IPS-15b (cell line): ENCODE data around the gene GAL3ST3.

ENCODE experiments used
- H3K27me3 ChIP-seq: one replicate; pipeline ENCODE4 v1.6.1; 2013; ENCODE audit warnings: low read length; ENCODE audit not compliant: control insufficient read depth, insufficient read depth
- H3K36me3 ChIP-seq: one replicate; pipeline ENCODE4 v1.6.1; 2013; ENCODE audit warnings: low read length; ENCODE audit not compliant: control insufficient read depth, insufficient read depth
- H3K4me1 ChIP-seq: one replicate; pipeline ENCODE4 v1.6.1; 2013; ENCODE audit warnings: mild to moderate bottlenecking, low read length; ENCODE audit not compliant: control insufficient read depth, insufficient read depth
- H3K4me3 ChIP-seq: one replicate; pipeline ENCODE4 v1.5.1; 2013; ENCODE audit warnings: low read depth, low read length
- H3K9ac ChIP-seq: one replicate; pipeline ENCODE4 v1.6.1; 2013; ENCODE audit warnings: low read depth, mild to moderate bottlenecking, low read length
- H3K9me3 ChIP-seq: one replicate; pipeline ENCODE4 v1.6.1; 2013; ENCODE audit warnings: mild to moderate bottlenecking, low read length; ENCODE audit not compliant: control insufficient read depth, insufficient read depth

The GAL3ST3 gene

DNA sequence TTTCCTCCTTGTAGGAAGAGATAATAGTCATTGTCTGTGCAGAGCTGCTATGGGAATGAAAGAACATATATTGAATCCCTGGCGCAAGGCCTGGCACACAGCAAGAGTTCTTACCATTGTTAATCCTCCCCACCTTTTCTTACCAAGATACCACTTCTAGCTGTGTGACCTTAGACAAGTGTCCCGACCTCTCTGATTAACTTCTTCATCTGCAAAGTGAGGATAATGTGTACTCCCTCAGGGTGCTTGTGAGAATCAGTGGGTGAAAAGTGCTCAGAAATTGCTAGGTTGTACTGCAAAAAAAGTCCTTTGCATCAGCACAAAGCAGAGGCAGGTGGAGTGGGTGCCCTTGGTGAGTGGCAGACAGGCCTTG is 40.9 kb downstream of the GAL3ST3 start:
- no peaks in the 10 kb centered on the region for H3K9me3 ChIP-seq

DNA sequence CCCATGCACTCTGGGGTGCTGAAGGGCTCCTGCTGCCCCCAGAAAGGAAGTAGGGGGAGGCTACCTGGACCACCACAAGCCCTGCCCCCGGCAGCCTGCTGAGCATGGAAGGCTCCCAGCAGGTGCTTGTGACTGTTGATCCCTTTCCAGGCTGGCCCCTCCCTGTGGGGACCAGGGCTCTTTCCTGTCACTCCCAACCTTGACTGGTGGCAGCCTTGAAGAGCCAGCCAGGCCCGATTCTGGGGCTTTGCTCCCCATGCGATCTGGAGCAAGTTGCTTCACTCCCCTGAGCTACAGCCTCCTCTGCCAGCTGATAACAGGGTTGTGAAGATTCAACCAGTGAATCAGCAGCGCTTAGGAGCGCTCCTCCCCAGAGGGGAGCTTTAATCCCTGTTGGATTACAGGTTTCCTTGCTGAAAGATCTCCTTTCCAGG is 41.7 kb downstream of the GAL3ST3 start:
- Histone ChIP-seq H3K27me3 (peaks cover 6% of the 10 kb centered on the region), H3K4me1 (peaks cover 6% of the 10 kb centered on the region), H3K4me3 (no peak overlapping the region), H3K36me3 (peaks cover 2% of the 10 kb centered on the region), H3K9me3 (no peaks in the 10 kb centered on the region), H3K9ac (peak overlapping the region; percentile 65)

More for the DNA sequence above, 40.9 kb downstream of the GAL3ST3 start:
- Histone ChIP-seq H3K27me3 (peaks cover 10% of the 10 kb centered on the region), H3K4me3 (no peak overlapping the region), H3K4me1 (peaks cover 6% of the 10 kb centered on the region), H3K9ac (peak overlapping the region; percentile 37), H3K36me3 (peaks cover 2% of the 10 kb centered on the region)

DNA sequence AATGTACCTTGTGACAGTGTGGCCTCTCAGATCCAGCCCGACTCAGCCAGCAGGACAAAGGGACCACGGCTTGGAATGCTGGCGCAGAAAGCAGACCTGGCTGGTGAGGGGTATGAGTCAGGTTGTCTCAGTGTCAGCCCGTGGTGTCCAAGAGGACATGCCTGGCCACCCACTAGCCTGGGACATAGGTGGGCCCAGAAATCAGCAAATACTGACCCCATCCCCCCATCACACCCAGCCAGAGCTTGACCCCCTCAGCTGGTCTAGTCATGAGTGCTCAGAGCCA is 42.1 kb downstream of the GAL3ST3 start:
- H3K4me1 ChIP-seq = peaks cover 6% of the 10 kb centered on the region
- no peaks in the 10 kb centered on the region for H3K9me3 ChIP-seq
- H3K4me3 ChIP-seq = no peak overlapping the region
- H3K9ac ChIP-seq = peak overlapping the region; percentile 65
- H3K27me3 ChIP-seq = peaks cover 5% of the 10 kb centered on the region
- H3K36me3 ChIP-seq = peaks cover 2% of the 10 kb centered on the region

DNA sequence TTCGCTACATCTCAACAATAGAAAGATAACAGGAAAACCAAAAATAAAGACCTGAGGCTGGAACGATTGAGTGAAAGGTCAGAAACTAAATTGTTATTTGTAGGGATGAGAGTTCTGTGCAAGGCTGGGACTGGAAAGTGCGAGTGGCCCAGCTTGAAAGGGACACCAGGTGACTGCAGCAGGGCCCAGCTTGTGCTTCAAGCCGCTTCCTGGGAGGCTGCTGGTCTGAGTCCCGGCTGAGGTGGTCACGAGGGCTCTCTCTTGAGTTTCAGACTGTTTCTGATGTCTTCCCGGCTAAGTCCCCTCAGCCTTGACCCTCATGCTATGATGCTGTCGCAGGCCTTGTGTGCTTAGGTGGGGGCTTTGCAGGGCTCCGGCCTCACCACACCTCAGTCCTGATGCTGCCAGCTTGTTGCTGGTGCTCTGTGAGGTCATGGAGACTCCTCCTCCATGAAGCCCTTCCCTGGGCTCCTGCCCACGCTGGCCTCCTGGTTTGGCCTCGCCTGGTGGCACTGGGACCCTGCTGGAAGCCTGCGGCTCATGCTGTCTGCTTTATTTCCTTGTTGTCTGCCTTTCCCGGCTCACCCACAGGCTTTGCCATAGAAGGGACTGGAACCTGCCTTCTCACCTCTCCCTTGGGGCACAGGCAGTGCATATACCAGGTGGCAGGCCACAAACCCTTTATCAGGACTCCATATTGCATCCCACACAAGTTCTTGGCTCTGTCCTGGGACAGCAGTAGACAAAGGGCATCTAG is 42.6 kb downstream of the GAL3ST3 start:
- H3K36me3 ChIP-seq = peaks cover 2% of the 10 kb centered on the region
- H3K27me3 ChIP-seq = peaks cover 2% of the 10 kb centered on the region
- peak overlapping the region; percentile 65 for H3K9ac ChIP-seq
- H3K4me3 ChIP-seq = no peak overlapping the region
- H3K9me3 ChIP-seq = no peaks in the 10 kb centered on the region
- H3K4me1 ChIP-seq = peaks cover 6% of the 10 kb centered on the region

DNA sequence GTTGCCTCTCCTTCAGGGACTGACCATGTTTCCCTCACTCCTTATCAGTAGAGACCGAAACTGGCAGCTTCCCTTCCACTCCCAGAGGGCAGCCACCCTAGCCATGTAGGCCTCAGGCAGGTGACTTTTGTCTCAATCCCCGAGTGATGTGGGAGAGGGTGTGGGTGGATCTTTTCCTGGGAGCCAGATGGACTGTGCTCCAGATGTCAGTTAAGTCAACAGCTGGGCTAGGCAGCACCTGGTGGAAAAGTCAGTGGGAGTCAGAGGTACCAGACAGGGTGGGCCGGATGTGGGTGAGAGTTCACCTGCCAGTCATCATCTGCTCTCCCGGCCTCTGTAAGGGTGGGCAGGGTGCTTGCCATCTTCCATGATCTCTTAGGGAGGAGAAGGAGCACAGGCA is 44.8 kb downstream of the GAL3ST3 start:
- no peak overlapping the region for H3K9ac ChIP-seq
- H3K9me3 ChIP-seq = no peaks in the 10 kb centered on the region
- H3K36me3 ChIP-seq = peaks cover 15% of the 10 kb centered on the region
- no peak overlapping the region for H3K4me3 ChIP-seq
- H3K4me1 ChIP-seq = peaks cover 6% of the 10 kb centered on the region
- no peaks in the 10 kb centered on the region for H3K27me3 ChIP-seq

GRCh38 chr11:66003291-66003690 is 45.7 kb downstream of the GAL3ST3 start:
- H3K27me3 ChIP-seq = no peaks in the 10 kb centered on the region
- H3K4me3 ChIP-seq = peak overlapping the region; percentile 85
- peak overlapping the region; percentile 95 for H3K9ac ChIP-seq
- H3K9me3 ChIP-seq = no peaks in the 10 kb centered on the region
- H3K4me1 ChIP-seq = peaks cover 6% of the 10 kb centered on the region
- peaks cover 24% of the 10 kb centered on the region for H3K36me3 ChIP-seq

DNA sequence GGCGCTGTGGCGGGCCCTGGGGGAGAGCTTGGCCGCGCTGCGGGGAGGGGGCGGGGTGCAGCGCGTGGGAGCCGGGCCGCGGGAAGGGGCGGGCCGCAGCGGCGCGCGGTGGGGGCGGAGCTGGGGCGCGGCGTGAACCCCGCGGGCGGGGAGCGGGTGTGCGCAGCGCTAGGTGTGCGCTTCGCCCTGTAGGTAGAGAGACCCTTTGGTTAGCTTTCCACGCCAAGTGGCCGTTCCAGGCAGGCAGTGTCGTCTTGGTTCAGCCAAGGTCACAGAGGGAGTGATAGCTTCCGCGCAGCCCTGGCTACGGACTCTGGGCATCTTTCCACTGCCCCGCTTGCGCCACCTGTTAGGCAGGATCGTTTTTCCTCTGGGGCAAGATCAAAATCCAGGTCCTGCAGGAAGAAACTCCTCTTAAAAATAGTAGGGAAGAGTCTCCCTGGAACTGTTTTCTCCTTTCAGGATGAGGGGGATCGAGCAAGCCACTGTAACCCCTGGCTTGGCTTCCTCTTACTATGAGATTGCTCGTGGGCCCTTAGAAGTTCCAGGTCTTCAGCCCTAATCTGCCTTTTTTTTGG is 46.2 kb downstream of the GAL3ST3 start:
- Histone ChIP-seq H3K27me3 (no peaks in the 10 kb centered on the region), H3K4me1 (peaks cover 6% of the 10 kb centered on the region), H3K4me3 (peak overlapping the region; percentile 85), H3K9ac (peak overlapping the region; percentile 95), H3K9me3 (no peaks in the 10 kb centered on the region), H3K36me3 (peaks cover 29% of the 10 kb centered on the region)

GRCh38 chr11:66001942-66002647 is 46.9 kb downstream of the GAL3ST3 start, which contains the start of the genes BANF1 and EIF1AD:
Gene BANF1, plus strand, starts transcription at chr11:66002503. Its CDS starts 748 bp downstream, at chr11:66003251.
Gene EIF1AD, minus strand, starts transcription at chr11:66002157. Its CDS starts 1,768 bp downstream, at chr11:66000389.
- Histone ChIP-seq H3K27me3 (no peaks in the 10 kb centered on the region), H3K9me3 (no peaks in the 10 kb centered on the region), H3K4me1 (peaks cover 5% of the 10 kb centered on the region), H3K4me3 (peak within 1 kb of the TSS; percentile 85), H3K36me3 (peaks cover 35% of the 10 kb centered on the region), H3K9ac (peak within 1 kb of the TSS; percentile 95)

DNA sequence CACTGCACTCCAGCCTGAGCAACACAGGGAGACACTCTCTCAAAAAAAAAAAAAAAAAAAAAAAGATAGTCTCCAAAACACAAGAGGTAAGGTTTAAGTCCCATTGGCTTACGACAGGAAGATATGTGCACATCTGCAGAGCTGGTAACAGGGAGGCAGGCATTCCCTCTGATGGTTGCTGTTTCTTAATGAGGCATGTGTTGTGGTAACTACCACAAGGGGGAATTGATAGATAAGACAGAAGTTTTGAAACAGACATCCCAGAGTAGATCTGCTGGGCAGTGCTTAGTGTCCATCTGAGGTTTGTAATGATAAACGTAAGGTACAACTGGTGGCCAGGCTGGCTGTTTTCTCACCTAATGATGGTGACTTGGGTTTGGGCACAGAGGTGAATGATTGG is 51.7 kb downstream of the GAL3ST3 start:
- Histone ChIP-seq H3K4me1 (no peaks in the 10 kb centered on the region), H3K36me3 (peaks cover 33% of the 10 kb centered on the region), H3K27me3 (no peaks in the 10 kb centered on the region), H3K4me3 (no peak overlapping the region), H3K9ac (no peak overlapping the region), H3K9me3 (no peaks in the 10 kb centered on the region)

DNA sequence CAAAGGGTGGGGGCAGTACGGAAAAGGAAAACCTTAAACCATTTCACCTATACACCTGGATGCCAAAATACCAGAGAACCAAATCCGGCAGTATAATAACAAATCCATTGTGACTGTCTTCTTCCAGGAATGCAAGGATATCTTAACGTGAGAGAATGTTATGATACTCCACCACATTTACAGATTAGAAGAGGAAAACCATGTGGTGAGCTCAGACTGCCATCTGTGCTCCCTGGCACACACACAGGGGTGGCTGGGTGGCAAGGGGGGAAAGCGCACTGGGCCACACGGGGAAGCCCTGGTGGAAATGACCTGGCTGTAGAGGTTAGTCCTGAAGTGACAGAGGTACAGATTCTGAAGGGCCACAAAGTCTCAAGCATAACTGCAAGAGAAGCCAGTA is 56.9 kb downstream of the GAL3ST3 start:
- H3K9ac ChIP-seq = no peak overlapping the region
- no peaks in the 10 kb centered on the region for H3K27me3 ChIP-seq
- no peaks in the 10 kb centered on the region for H3K9me3 ChIP-seq
- H3K36me3 ChIP-seq = peaks cover 4% of the 10 kb centered on the region
- H3K4me3 ChIP-seq = no peak overlapping the region
- H3K4me1 ChIP-seq = no peaks in the 10 kb centered on the region
